Measurements from ENCODE around the gene XDH.

The XDH gene

DNA sequence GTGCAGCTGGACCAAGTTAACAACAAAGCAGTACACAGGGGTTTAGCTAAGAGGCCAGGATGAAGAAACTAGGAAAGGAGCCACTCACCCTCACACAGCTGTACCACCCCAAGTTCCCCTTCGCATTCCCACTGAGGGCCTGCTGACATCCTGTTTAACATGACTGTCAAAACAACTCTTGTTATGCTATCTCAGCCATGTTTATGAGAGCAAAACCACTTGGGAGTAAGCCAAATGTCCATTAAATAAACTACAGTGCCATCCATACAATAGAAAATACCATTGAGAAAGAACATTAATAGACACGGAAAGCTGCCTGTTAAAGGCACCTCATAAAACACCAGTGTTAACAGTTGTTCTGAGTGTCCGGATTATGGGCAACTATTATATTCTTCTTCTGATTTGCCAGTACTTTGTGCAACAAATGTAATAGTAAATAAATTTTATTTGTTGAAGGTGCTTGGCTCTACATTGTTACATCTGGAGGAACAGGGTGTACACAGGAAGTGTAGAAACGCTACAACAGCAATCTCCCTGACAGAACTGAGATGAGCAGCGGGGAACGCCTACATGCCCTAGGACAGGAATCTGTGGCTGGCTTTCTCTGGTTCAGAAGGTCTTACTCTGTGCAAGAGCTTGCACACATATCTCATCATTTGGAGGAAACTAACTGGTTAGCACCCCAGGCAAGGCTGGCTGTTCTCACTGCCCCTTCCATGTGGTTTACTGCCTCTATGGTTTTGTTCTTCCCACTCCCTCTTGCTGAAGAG, 95.0 kb downstream of the XDH start:
- TF ChIP-seq, protein P1, sequence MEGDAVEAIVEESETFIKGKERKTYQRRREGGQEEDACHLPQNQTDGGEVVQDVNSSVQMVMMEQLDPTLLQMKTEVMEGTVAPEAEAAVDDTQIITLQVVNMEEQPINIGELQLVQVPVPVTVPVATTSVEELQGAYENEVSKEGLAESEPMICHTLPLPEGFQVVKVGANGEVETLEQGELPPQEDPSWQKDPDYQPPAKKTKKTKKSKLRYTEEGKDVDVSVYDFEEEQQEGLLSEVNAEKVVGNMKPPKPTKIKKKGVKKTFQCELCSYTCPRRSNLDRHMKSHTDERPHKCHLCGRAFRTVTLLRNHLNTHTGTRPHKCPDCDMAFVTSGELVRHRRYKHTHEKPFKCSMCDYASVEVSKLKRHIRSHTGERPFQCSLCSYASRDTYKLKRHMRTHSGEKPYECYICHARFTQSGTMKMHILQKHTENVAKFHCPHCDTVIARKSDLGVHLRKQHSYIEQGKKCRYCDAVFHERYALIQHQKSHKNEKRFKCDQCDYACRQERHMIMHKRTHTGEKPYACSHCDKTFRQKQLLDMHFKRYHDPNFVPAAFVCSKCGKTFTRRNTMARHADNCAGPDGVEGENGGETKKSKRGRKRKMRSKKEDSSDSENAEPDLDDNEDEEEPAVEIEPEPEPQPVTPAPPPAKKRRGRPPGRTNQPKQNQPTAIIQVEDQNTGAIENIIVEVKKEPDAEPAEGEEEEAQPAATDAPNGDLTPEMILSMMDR (IDR thresholded peaks at IDR 0.05; ENCODE audit: low read depth, low read length): no peak
- no peak overlapping the region for H3K4me3 ChIP-seq (replicated peaks in 1 of 2; ENCODE audit: low read depth in 2 of 2, low read length in 2 of 2)
- peak; percentile 45 to 53 for DNase-seq (ENCODE audit: low read depth in 2 of 2)

DNA sequence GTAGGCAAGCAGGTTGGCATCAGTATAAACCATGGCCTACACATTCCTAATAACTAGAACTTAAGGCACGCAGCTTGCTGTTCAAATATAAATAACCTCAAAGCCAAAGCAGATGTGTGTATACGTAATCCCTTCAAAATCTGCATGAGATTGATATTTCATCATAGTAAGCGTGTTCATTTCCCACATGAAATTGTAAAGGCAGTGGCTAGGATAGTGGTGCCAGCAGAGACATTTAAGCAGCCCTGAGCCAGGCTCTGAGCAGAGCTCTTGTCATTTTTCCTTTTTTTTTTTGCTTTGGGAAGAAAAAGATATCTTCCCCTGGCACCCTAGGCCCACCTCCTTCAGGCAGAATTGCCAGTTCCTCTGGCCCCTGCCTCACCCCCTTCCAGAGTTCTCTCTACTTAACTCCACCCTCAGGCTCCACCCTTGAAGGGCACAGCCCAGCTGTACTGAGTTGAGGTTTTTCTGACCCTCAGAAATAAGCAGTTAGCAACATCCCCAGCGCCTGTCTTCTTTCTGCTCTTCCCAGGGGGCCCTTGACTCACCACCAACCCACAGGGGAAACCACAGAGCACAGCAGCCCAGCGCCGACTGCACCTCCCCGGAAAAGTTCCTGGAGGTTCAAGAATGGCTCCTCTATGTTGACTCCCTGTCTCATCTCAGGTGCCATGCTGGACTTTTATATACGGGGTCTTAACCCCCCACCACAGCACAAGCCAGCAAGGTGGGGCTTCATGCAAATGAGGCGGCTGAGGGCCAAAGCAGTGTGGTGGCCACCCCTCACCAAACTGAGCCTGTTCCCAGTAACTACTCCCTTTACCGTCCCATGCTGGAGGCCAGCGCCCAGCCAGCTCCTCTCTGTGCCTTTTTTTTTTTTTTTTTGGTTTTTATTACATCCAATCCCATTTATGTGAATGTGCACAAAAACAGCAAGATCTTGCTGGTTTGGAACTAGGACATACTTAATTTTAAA, 95.9 kb downstream of the XDH start:
- DNase-seq (ENCODE audit: low read depth in 2 of 2): peak; percentile 44 to 84
- TF ChIP-seq, protein P1 (IDR thresholded peaks at IDR 0.05; ENCODE audit: low read depth, low read length): no peak
- no peak overlapping the region for H3K4me3 ChIP-seq (replicated peaks in 1 of 2; ENCODE audit: low read depth in 2 of 2, low read length in 2 of 2)

DNA sequence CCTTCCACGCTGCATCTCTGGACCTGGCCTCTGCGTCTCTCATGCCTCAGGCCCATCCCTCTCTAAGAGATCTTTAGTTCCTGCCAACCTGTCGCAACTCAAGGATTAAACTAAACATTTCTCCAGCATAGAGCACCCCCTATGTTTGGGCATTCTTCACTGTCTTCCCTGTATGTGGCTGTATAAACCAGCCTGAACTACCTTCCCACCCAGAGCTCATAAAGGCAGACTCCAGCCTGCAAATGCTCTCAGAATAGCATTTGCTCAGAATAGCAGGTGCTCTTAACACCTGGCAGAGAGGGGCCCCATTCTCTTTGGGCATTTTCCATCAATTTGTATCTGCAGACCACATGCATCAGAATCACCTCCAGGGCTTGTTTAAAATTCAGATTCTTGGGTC, 97.1 kb downstream of the XDH start:
- TF ChIP-seq, protein P1 (IDR thresholded peaks at IDR 0.05; ENCODE audit: low read depth, low read length): no peak
- DNase-seq (ENCODE audit: low read depth in 2 of 2): no peak
- no peak overlapping the region for H3K4me3 ChIP-seq (replicated peaks in 1 of 2; ENCODE audit: low read depth in 2 of 2, low read length in 2 of 2)

DNA sequence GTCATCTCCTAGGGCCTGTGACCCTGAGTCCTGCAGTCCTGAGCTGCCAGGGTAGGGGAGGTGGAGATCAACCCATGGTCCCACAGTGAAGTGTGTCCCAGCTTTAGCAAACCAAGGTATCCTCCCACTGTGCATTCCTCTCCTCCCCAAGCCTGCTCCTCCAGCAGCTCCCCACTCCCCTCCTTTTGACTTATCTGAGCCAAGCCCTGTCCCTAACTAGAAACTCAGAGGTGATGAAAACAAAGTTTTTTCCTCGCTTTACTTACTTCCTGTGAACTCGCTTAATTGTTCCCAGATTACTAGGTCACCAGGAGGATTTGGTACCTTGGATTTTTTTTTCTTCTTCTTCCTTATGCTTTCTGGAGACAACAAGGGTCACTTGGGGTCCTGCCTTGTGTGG, 99.8 kb downstream of the XDH start:
- no peak overlapping the region for H3K4me3 ChIP-seq (replicated peaks in 1 of 2; ENCODE audit: low read depth in 2 of 2, low read length in 2 of 2)
- TF ChIP-seq, protein P1 (IDR thresholded peaks at IDR 0.05; ENCODE audit: low read depth, low read length): no peak
- DNase-seq (ENCODE audit: low read depth in 2 of 2): no peak

DNA sequence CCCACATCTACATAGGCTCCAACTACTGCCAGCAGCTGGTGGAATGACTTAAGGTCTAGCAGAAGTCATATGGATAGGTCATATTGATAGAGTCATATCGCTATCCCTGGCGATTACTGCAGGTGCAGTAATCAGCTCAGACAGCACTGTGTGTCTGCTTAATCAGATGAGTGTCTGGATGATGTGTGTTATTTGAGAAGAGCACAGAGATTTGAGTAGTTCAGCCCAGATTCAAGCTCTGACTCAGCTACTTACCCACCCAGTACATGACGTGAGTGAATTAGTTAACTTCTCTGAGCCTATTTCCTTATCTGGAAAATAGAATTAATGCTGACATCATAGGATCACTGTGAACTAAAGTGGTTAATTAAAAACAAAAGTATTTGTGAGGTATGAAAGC, 101.6 kb downstream of the XDH start:
- H3K4me3 ChIP-seq (replicated peaks in 1 of 2; ENCODE audit: low read depth in 2 of 2, low read length in 2 of 2): no peak overlapping the region
- DNase-seq (ENCODE audit: low read depth in 2 of 2): peak in 1 of 2 donors; percentile 60
- TF ChIP-seq, protein P1 (IDR thresholded peaks at IDR 0.05; ENCODE audit: low read depth, low read length): no peak

DNA sequence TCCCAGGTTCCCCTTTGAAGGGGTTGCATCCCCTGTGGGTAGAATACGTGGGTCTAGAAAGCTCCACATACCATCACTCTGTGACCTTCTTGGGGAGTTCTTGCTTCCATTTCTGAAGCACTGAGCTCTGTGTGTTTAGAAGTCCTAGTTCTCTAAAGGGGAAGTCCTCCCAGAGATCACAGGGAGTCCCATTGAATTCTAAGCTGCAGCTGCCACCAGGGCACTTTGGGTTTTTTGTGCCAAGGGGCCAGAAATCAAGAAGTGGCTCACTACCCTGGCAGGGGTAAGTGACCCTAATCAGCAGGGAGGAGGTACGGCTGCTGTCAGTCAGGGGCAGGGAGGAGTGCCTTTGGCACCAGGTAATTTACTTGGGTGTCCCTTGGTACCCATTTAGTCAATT, 109.7 kb downstream of the XDH start:
- TF ChIP-seq, protein P1 (IDR thresholded peaks at IDR 0.05; ENCODE audit: low read depth, low read length): no peak
- no peak overlapping the region for H3K4me3 ChIP-seq (replicated peaks in 1 of 2; ENCODE audit: low read depth in 2 of 2, low read length in 2 of 2)
- DNase-seq (ENCODE audit: low read depth in 2 of 2): no peak
